ENCODE data around the gene C10orf143. TPM values are rescaled to one million over a fixed set of nuclear protein-coding genes. Genes with fewer than 3 reads are reported as not detected.
A peak's percentile ranks its signal among the peaks of the same experiment; 100 is the strongest.

Gene C10orf143
- total RNA-seq, 4 donors from 2014 or later = 5.0 to 8.5 (median 6.2) TPM

DNA sequence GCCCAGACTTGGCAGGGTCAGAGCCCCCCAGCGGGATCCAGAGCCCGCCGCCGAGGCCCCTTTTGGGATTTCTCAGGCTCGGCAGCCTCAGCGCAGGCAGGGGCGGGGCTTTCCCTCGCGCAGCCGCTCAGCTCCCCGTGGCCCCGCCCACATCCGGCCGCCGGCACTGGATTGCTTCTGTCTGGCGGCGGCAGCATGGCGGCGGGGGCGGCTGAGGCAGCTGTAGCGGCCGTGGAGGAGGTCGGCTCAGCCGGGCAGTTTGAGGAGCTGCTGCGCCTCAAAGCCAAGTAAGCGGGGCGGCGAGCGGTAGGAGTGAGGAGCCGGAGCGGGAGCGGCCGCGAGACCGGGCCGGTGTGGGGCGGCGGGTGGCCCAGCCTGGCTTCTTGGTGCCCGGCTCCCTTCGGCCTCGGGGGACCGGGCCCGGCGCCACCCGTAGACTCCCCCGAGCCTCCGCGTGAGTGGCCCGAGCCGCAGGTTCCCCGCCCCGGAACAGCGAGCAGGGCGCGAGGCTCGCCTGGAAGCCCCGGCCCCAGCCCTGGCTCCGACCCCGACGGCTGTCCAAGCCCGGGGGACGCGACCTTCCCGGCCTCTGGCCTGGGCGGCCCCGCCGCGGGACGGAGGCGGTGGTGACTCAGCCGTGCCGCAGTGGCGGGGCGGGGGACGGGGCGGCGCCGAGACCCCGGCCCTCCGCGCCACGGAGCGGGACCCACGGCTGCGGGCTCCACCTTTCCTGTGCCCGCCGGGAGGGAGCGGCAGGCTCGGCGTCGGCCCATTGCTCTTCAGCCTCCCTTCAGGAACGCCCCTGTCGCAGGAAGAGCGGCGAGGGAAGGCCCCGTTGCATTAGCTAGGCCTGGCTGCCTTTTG lies 25.8 kb upstream of the C10orf143 start, which contains the start of gene GLRX3:
Gene GLRX3 (plus strand): TSS at position 166 of the 864 bp plus-strand sequence. CDS start 30 bp downstream, at position 196.
- Histone ChIP-seq H3K36me3 (no peaks in the 10 kb centered on the region), H3K4me3 (replicated peaks in 1 of 3) (peak within 1 kb of the TSS; percentile 63 to 98 (median 83)), H3K4me1 (peaks cover 17 to 27% of the 10 kb centered on the region in 2 donors), H3K9me3 (no peaks in the 10 kb centered on the region), H3K27me3 (no peaks in the 10 kb centered on the region), H3K27ac (peak within 1 kb of the TSS; percentile 60 to 80 (median 75))
- DNase-seq = peak; percentile 90 to 91
- WGBS, 2 donors = 0% methylated on average over 15 of the region's 96 CpGs
- TF ChIP-seq, protein P1, sequence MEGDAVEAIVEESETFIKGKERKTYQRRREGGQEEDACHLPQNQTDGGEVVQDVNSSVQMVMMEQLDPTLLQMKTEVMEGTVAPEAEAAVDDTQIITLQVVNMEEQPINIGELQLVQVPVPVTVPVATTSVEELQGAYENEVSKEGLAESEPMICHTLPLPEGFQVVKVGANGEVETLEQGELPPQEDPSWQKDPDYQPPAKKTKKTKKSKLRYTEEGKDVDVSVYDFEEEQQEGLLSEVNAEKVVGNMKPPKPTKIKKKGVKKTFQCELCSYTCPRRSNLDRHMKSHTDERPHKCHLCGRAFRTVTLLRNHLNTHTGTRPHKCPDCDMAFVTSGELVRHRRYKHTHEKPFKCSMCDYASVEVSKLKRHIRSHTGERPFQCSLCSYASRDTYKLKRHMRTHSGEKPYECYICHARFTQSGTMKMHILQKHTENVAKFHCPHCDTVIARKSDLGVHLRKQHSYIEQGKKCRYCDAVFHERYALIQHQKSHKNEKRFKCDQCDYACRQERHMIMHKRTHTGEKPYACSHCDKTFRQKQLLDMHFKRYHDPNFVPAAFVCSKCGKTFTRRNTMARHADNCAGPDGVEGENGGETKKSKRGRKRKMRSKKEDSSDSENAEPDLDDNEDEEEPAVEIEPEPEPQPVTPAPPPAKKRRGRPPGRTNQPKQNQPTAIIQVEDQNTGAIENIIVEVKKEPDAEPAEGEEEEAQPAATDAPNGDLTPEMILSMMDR (IDR thresholded peaks at IDR 0.05) = no peak
- TF ChIP-seq POLR2A (IDR thresholded peaks at IDR 0.05) = peak in 1 of 2 donors; percentile 85
- intact Hi-C loops (cut with DNase I) = no loop called here

DNA sequence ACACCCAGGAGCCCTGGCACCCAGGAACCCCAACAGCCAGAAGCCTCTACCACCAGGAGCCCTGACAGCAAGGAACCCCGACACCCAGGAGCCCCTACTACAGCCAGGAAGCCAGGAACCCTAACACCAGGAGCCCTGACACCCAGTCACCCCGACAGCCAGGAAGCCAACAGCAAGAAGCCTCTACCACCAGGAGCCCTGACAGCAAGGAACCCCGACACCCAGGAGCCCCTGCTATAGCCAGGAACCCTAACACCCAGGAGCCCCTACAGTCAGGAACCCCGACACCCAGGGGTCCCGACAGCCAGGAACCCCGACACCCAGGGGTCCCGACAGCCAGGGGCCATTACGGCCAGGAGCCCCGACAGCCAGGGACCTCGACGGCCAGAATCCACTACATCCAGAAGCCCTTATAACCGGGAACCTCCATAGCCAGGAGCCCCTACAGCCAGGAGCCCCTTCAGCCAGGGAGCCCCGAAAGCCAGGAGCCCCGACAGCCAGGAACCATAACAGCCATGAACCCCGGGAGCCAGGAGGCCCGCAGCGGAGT lies 25.1 kb upstream of the C10orf143 start:
- no peak for DNase-seq
- TF ChIP-seq, protein P1 (IDR thresholded peaks at IDR 0.05) = no peak
- no peak for TF ChIP-seq POLR2A (IDR thresholded peaks at IDR 0.05)
- intact Hi-C loops (cut with DNase I) = no loop called here
- H3K36me3 ChIP-seq = no peaks in the 10 kb centered on the region
- no peaks in the 10 kb centered on the region for H3K27me3 ChIP-seq
- H3K27ac ChIP-seq = peak overlapping the region; percentile 60 to 80 (median 75)
- peak overlapping the region; percentile 63 to 98 (median 83) for H3K4me3 ChIP-seq (replicated peaks in 1 of 3)
- H3K9me3 ChIP-seq = no peaks in the 10 kb centered on the region
- 100% methylated on average over 1 of the region's 17 CpGs for WGBS, 2 donors
- H3K4me1 ChIP-seq = peaks cover 17 to 27% of the 10 kb centered on the region in 2 donors

DNA sequence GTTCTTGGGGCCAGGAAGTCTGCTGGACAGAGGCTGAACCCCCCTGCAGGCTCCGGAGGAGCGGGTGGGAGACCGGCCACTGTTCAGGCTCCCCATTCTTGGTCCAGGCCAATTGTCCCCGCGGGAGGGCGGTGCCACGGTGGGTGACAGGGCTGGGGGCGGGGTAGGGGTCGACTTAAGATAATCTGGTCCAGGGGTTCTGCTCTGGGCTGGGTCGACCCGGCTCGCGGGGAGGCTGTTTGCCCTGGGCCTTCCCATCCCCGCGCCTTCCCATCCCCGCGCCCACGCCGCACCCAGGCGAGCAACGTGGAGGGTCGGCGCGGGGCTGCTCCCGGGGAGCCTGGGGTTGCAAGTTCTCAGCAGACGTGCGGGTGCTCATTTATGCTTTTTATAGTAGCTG lies 18.3 kb upstream of the C10orf143 start:
- no peak for DNase-seq
- intact Hi-C loops (cut with DNase I) = no loop called here
- no peak for TF ChIP-seq POLR2A (IDR thresholded peaks at IDR 0.05)
- TF ChIP-seq, protein P1 (IDR thresholded peaks at IDR 0.05) = no peak
- Histone ChIP-seq H3K9me3 (no peaks in the 10 kb centered on the region), H3K27me3 (no peaks in the 10 kb centered on the region), H3K36me3 (no peaks in the 10 kb centered on the region), H3K4me1 (no peaks in the 10 kb centered on the region), H3K4me3 (replicated peaks in 1 of 3) (no peak overlapping the region), H3K27ac (no peak overlapping the region)
- 19 to 61% methylated on average over 14 to 19 of the region's 27 CpGs for WGBS, 2 donors

DNA sequence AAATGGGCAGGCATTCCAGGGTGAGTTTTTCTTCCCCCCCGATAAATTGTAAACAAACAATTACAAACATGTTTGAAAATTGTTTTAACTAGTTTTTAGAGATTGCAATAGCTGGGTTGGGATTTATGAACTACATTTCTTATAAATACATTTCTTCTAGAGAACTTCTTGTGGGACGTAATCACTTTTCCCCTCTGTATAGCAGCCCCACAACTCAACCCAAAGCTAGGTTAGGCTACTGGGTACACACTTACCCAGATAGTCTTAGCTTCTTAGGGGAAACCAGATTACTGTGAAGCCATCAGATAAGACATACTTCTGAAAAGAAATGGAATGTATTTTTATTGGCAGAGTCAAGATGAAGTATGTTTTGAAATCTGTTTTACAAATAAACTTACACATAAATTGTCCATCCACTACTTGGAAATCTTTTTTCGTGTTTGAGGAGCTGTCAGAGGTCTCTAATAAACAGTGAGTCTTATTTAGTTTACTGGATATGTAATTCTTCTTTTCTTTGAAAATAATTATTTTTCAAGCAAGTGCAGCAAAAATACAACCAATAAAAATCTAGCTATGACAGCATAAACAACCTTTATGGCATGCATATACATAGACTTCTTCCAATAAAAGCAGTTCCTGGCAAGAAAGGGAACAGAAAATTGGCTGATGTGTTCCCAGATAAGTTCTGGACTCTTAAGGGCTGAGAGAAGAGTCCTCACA lies 17.6 kb upstream of the C10orf143 start:
- H3K9me3 ChIP-seq = no peaks in the 10 kb centered on the region
- H3K4me1 ChIP-seq = no peaks in the 10 kb centered on the region
- TF ChIP-seq POLR2A (IDR thresholded peaks at IDR 0.05) = no peak
- TF ChIP-seq, protein P1 (IDR thresholded peaks at IDR 0.05) = no peak
- no peaks in the 10 kb centered on the region for H3K27me3 ChIP-seq
- H3K27ac ChIP-seq = no peak overlapping the region
- 38 to 47% methylated on average over 3 of the region's 3 CpGs for WGBS, 2 donors
- no peak for DNase-seq
- H3K4me3 ChIP-seq (replicated peaks in 1 of 3) = no peak overlapping the region
- no peaks in the 10 kb centered on the region for H3K36me3 ChIP-seq
- intact Hi-C loops (cut with DNase I) = no loop called here
